A204.1 (cell line): Measurements from ENCODE around the gene PTPRC.

Experiments
- FAIRE-seq: peaks from 2 replicates; lab custom pipeline; 2012; peaks lifted over from hg19 to GRCh38; lab: Jason Lieb, UNC

The PTPRC gene

DNA sequence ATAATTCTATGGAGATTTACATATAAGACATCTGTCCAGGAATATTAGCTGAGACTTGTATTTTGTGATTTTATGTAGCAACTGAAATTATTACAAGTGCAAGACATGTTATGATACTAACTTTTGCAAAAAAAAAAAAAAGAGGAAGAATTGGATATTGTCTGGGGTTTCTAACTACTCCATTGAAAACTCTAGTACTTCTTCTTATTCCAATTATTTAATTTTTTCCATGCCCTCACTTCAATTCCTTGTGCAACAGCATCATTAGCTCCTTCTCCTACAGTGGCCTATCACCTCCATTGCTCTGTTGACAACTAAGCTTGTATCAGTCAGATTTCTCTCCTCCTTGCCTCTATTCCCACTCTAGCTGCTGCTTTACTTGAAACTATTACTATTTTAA is 126.6 kb downstream of the PTPRC start:
- FAIRE-seq = no peak

DNA sequence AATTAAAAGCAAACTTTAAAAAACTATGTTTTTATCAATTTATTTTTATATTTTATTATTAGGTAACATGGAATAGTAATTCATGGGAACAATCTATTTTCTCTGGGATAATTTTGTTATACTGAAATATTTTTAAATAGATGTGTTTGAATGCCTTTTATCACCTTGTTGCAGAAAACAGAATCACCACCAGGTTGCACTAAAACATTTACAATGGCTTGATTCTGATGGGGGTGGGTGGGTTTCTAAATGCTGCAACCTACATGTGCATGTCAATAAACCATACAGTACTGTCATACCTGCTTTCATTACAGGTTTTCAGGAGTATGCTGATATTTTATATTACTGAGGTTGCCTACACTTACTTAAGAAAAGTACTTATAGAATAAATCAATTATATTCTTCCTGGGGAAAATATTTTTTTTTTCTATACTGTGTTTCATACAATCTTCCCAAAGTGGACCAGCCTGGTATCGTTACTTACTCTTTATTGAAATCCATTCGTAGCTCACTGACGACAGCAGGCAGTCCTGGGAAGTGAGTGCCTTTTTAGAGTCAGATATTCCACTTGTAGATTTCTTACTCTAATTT is 132.8 kb downstream of the PTPRC start:
- FAIRE-seq = no peak

DNA sequence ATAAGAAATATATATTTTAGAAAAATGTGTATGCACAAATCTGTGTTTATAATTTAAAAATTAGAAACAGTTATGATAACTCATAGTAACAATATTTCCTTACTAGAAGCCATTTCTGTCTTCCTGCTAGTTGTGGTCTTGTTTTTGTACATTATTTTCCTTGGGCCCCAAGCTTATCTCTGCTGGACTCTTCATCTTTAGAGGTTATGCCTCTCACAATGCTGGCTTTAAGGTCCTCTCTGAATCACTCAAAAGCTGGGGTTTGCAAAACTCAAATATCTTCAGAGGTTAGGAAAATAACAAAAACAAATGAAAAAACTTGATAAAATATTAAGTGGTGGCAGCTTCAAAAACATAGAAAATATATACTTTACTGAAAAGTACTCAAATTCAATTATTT is 133.8 kb downstream of the PTPRC start:
- no peak for FAIRE-seq

DNA sequence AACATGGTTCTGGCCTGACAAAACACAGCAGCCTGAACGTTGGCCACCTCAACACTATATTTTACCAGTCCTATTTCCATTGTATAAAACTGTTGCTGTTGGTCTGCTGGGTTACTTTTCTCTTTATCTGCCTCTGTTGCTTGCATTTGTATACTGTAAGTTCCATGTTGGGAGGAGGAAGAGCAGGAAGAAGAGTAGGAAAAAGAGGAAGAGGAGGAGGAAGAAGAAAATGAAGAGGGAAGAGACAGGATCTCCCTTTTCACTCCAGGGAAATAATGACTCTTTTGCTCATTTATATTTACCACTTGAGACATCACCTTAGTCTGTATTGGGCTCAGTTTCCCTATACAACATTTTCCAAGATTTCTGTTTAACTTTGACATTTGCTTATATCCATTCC is 134.2 kb downstream of the PTPRC start:
- FAIRE-seq = no peak

DNA sequence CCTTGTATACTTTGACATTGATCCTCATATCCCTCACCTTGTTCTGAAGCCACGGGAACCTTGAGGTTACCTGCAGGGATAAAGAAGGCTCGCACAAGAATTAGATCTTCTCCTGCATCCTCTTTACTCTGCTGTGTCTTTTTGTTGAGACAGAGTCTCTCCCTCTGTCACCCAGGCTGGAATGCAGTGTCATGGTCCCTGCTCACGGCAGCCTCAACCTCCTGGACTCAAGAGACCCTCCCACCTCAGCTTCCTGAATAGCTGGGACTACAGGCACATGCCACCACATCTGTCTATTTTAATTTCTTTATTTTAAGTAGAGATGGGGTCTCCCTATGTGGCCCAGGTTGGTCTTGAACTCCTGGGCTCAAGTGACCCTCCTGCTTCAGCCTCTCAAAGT is 134.7 kb downstream of the PTPRC start:
- FAIRE-seq = no peak

DNA sequence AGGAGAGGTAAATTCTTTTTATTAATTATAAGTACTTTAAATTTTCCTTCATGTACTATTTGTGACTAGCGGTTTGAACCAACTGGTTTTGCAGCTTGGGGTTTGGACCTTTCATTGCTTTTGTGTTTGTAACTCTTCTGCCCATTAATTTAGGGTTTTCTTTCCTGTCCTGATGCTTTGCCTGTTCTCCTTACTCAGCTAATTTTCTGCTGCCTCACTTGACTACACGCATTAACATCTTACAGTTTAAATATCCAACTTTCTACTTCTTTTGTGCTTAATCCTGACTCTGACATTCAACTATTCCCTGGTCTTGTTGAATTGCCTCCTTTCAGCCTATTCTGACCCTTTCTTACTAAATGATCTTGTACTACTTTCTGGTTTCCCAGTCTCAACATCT is 135.6 kb downstream of the PTPRC start:
- FAIRE-seq = no peak

DNA sequence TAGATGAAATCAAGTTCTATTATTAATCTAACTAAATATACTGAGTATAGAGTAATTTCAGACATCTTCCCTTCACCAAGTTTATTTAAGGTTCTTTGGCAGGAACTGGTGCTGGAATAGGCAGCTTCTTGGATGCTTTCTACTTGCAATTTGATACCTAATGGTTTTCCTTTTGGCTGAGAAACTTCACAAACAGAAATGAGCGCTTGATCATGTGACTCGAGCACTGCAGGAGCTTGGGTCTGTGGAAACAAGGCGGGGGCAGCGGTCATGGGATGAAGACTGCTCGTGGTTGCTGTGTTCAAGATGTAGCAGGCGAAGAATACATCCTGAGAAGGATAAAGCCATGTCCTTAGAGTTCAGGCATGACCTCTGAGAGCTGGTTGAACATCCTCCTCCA is 136.8 kb downstream of the PTPRC start:
- no peak for FAIRE-seq

DNA sequence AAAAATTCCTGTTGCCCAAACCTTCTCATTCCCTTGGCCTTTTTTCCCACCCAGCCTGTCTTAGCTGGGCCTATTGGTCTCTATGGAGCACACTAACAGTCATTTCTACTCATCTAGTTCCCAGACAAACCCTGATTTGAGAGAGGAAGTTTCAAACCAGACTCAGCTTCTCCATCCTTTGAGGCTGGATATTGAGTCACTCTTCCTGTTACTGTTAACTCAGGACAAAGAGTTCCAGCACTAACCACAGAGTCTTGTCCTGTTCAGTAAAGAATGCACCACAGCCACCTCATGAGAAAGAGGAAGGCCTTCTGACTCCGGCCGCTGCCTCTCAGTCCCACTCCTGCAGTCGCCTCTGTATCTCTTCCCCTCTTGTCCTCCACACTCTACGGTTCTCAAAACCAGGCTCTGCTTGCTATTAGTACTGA is 137.8 kb downstream of the PTPRC start:
- no peak for FAIRE-seq

DNA sequence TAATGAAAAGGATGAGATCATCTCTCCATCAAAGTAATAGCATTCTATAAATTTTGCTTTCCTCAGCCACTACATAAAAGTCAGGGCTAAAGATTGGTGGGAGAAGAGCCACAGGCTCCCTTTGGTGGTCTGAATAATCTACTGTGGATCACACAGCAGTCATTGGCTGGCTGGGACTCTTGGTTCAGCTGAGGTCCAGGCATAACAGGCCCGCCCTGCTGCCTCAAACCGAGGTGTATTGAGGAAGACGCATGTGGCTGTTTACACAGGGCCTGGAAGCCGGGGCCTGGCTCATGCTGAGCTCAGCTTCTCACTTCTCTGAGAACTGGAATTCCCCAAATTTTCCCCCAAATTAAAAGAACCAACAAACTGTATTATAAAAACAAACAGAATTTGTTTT is 139.2 kb downstream of the PTPRC start:
- no peak for FAIRE-seq

DNA sequence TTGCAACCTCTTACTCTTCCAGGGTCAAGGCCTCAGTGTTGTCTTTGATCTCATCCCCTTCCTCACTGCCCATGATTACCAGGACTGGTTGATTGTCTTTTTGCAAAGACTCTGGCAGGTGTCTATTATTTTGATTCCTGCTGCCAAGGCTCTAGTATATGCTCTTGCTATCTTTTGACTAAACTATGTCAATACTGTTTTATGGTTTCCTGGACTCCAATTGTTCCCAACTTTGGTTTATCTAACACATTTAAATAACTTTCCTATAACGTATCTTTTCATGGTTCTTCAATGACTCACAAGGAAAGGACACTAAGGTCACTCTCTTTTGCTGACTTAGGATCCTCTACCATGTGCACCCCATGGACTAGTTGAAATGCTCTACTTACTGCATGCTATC is 141.5 kb downstream of the PTPRC start:
- FAIRE-seq = no peak

DNA sequence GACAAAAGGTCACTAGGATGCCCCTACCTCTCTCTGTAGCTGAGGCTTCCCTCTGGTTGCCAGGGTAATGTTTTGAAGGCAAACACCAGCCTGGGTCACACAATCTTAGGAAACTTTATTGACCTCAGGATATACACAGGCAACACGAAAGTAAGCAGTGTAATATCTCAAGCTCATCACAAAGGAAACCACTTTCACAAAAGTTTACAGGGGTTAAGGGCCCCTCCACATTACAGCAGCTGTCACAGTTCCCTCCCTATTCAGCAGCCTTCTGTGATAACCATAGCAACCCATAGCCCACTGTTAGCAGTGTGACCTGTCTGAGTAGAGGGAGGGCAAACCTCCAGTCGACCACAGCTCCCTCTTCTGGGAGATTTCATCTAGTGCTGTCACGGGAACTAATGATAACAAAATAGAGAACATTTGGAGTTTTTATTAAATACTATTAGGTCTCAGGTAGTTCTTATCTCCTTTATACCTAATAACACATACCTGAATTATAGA is 149.8 kb downstream of the PTPRC start:
- no peak for FAIRE-seq

DNA sequence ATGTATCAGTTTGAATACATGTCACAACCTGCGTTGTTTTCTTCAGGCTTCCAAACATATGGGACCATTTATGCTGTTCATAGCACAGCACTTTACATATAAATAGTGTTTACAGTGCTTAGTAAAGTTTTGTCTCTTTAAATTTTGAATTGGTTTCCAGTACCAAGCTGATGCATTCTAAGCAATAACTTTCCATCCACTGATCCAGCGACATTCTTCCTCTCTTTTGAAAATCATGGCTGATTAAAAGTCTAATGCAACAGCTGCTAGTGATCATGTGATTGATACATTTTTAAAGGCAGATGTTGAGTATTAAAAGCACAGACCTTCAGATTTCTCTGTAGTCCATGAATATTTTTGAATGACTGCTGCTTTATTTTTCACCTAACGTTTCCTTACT is 154.9 kb downstream of the PTPRC start:
- no peak for FAIRE-seq

DNA sequence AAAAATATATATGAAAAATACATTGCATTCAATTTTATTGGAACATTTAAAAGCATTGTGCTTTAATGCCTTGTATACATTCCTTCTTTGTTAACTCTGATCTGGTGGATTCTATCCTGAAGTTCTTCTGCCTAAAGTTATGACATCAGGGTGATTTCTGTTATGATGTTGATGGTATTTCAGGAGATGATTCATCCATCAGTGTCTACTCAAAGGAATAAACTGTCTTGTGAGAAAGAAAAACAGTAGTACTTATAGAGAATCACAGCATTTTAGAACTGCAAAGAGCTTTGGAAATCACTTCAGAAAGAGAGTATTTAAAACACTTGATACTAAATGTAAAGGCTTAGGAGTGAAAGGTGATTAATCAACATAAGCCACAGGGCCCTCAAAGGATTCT is 155.7 kb downstream of the PTPRC start:
- no peak for FAIRE-seq

DNA sequence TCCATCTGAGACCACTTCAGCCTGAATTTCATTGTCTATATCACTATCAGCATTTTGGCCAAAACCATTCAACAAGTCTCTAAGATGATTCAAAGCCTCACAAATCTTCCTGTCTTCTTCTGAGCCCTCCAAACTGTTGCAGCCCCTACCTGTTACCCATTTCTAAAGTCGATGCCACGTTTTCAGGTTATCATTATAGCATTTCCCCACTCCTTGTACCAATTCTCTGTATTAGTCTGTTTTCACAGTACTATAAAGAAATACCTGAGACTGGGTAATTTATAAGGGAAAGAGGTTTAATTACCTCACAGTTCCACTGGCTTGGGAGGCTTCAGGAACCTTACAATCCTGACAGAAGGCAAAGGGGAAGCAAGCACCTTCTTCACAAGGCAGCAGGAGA is 158.8 kb downstream of the PTPRC start:
- FAIRE-seq = no peak

DNA sequence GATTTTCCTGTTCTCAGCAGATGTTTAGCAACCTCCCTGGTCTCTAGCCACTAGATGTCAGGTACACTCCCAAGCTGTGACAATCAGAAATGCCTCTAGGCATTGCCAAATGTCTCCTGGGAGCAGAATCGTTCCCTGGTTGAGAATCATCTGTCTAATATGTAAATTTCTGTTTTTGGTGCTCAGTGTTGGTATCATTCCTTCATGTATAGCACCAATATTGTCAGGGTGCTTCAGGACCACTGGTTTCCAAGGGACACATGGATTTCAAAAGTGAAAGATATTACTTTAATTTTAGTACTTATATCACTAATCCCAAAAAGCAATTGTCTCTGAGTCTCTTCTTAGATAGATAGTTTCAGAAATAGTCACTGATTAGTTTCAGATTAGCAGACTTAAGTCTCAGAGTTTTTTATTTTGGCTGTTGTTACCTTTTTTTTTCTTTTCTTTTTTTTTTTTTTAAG is 160.1 kb downstream of the PTPRC start:
- no peak for FAIRE-seq

DNA sequence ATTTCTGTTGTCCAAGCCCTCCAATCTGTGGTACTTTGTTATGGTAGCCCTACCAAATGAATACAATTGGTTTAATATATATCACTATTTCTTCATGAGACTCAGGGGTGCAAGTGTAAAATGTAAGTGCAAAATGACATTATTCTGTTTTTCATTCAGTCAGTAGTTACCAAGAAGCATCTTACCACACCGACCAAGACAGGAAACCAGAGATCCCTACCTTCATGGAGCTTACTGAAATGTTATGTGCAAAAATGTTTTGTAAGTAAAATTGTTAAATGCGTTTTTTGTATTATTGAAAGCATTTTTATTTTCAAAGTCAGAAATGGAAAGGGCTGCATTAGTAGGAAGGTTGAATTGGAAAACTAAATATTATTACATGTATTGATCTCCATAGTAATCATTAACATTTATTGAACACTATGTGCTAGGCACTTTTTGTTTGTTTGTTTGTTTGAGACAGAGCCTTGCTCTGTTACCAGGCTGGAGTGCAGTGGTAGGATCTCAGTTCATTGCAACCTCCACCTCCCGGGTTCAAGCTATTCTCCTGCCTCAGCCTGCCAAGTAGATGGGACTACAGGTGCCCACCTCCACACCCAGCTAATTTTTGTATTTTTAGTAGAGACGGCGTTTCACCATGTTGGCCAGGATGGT is 166.8 kb downstream of the PTPRC start:
- no peak for FAIRE-seq

DNA sequence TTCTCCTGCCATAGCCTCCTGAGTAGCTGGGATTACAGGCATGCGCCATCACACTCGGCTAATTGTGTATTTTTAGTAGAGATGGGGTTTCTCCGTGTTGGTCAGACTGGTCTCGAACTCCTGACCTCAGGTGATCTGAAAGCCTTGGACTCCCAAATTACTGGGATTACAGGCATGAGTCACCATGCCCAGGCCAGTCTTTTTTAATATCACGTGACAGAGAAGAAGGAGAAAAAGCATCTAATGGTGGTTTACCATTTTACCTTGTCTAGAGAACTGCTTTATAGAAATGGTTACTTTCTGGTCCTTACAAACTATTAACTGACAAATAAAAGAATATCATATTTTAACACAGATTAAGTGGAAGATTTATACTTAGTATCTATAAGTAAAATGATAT is 168.0 kb downstream of the PTPRC start:
- no peak for FAIRE-seq
